Choroid plexus epithelial cell (primary cell): ENCODE measurements around the gene ALDH3B1.

Experiments used
- DNase-seq: peaks from one replicate; pipeline ENCODE4 v3.0.0-alpha.2; 2010; ENCODE audit warnings: low read depth
- H3K4me3 ChIP-seq: 2 replicates; pipeline ENCODE4 v1.5.1; 2011; ENCODE audit warnings: low read depth, mild to moderate bottlenecking, control low read depth, low read length, moderate library complexity
- CTCF ChIP-seq: conservative IDR thresholded peaks from 2 replicates; pipeline ENCODE4 v1.5.1; 2011; ENCODE audit warnings: low read depth, mild to moderate bottlenecking, control low read depth, inconsistent platforms, low read length, moderate library complexity

ALDH3B1 gene

GRCh38 chr11:68021167-68021787 lies 11.2 kb downstream of the ALDH3B1 start:
- no peak for DNase-seq
- TF ChIP-seq CTCF: peak; percentile 46
- no peak overlapping the region for H3K4me3 ChIP-seq

- TF ChIP-seq CTCF: no peak
- DNase-seq: no peak
- no peak overlapping the region for H3K4me3 ChIP-seq
Observed at GRCh38 chr11:68022531-68022930, 12.4 kb downstream of the ALDH3B1 start.

- no peak for DNase-seq
- no peak for TF ChIP-seq CTCF
- no peak overlapping the region for H3K4me3 ChIP-seq
Observed at GRCh38 chr11:68024508-68024907, 14.4 kb downstream of the ALDH3B1 start.

- H3K4me3 ChIP-seq: no peak overlapping the region
- no peak for TF ChIP-seq CTCF
- no peak for DNase-seq
Observed at GRCh38 chr11:68025047-68025446, 14.9 kb downstream of the ALDH3B1 start.

GRCh38 chr11:68026391-68027105 lies 16.4 kb downstream of the ALDH3B1 start:
- H3K4me3 ChIP-seq: no peak overlapping the region
- no peak for DNase-seq
- no peak for TF ChIP-seq CTCF

GRCh38 chr11:68027667-68028066 lies 17.5 kb downstream of the ALDH3B1 start:
- no peak overlapping the region for H3K4me3 ChIP-seq
- no peak for DNase-seq
- TF ChIP-seq CTCF: no peak
